Ishikawa (cell line): ENCODE data around the gene GNG14.

Experiments
- CREB1 ChIP-seq: IDR thresholded peaks from 2 replicates; pipeline ENCODE4 v1.6.1; 2012; ENCODE audit warnings: low read depth
- MAX ChIP-seq: IDR thresholded peaks from 2 replicates; pipeline ENCODE4 v1.6.1; 2012

- TF ChIP-seq MAX (no peak), CREB1 (no peak)
These were observed 35.6 kb upstream of the GNG14 start for GRCh38 chr19:12652219-12652618.
